ENCODE results near the gene USP15. TPM values are rescaled to one million over a fixed set of nuclear protein-coding genes. Genes with fewer than 3 reads are reported as not detected.

The USP15 gene
- total and polyA plus RNA-seq, 2 of the 4 experiments (the other 2 are of a cell fraction) = 28.5 to 49.6 TPM

GRCh38 chr12:62429457-62429856, 169.3 kb downstream of the USP15 start:
- Histone ChIP-seq H2AK9ac (replicated peaks; ENCODE audit: low read depth, low read length, poor library complexity) (no peak overlapping the region), H2BK120ac (ENCODE audit: low read depth, low read length) (no peak overlapping the region), H3K23ac (ENCODE audit: low read depth, low read length) (no peak overlapping the region), H4K5ac (ENCODE audit: low read depth, low read length) (no peak overlapping the region), H4K20me1 (ENCODE audit: insufficient read depth, low read length) (no peaks in the 10 kb centered on the region), H3K4me2 (ENCODE audit: low read depth, low read length) (no peak overlapping the region), H2AK5ac (ENCODE audit: low read depth, low read length) (no peak overlapping the region), H3K9me3 (ENCODE audit: control insufficient read depth, insufficient read depth, low read length) (peaks cover 4% of the 10 kb centered on the region; the same call in 1 of the 2 replicates), H3K79me1 (ENCODE audit: low read depth in 1 of 2, low read length in 2 of 2) (no peaks in the 10 kb centered on the region), H2AFZ (replicated peaks; ENCODE audit: low read length, poor library complexity) (no peak overlapping the region), H3K9ac (ENCODE audit: low read depth, low read length) (no peak overlapping the region), H4K91ac (ENCODE audit: insufficient read depth, low read depth, low read length) (no peak overlapping the region), H3K18ac (ENCODE audit: low read depth, low read length) (no peak overlapping the region), H2BK15ac (ENCODE audit: low read depth, low read length) (no peak overlapping the region), H2BK5ac (ENCODE audit: low read depth, low read length, poor library complexity, severe bottlenecking) (no peak overlapping the region), H3K4ac (ENCODE audit: low read depth, low read length) (no peak overlapping the region), H4K8ac (ENCODE audit: low read depth in 2 of 2, low read length in 2 of 2) (no peak overlapping the region), H3K27me3 (ENCODE audit: control insufficient read depth, insufficient read depth, low read length) (peaks cover 5% of the 10 kb centered on the region), H3K9me1 (ENCODE audit: insufficient read depth, low read length) (no peaks in the 10 kb centered on the region), H3K56ac (ENCODE audit: extremely low read depth, insufficient read depth, low read length) (no peak overlapping the region), H3K27ac (ENCODE audit: insufficient read depth, low read length) (no peak overlapping the region), H2BK20ac (ENCODE audit: low read depth, low read length) (no peak overlapping the region), H3K4me1 (ENCODE audit: control insufficient read depth, insufficient read depth, low read length) (no peaks in the 10 kb centered on the region), H3K36me3 (ENCODE audit: control insufficient read depth, insufficient read depth, low read length) (no peaks in the 10 kb centered on the region), H3K14ac (replicated peaks; ENCODE audit: low read depth, low read length) (no peak overlapping the region), H3K4me3 (ENCODE audit: insufficient read depth, low read depth, low read length) (no peak overlapping the region)
- dilution Hi-C loops (cut with HindIII; ENCODE audit: low sequenced_read_pairs, unreplicated experiment) (no loop called here), intact Hi-C loops (cut with micrococcal nuclease) (no loop called here), in situ Hi-C loops (cut with MboI; ENCODE audit: low sequenced_read_pairs) (no loop called here)
- no TSS peak for BruUV-seq (replicated peaks)
- ChIA-PET POLR2A (ENCODE audit: unreplicated experiment) (no interaction called here), CTCF (no interaction called here)
- DNase-seq (no peak), ATAC-seq (ENCODE audit: low read depth) (no peak)
- TF ChIP-seq SMC3 (IDR thresholded peaks at IDR 0.05; ENCODE audit: low read depth, low read length) = no peak
- no peak for TF ChIP-seq USF2 (IDR thresholded peaks at IDR 0.05; ENCODE audit: low read depth, low read length)
- no peak for TF ChIP-seq MXI1 (IDR thresholded peaks at IDR 0.05; ENCODE audit: borderline replicate concordance, low read depth, low read length)

All from IMR-90 (cell line).